GM12873 (cell line): ENCODE results near the gene SLC25A10.

Experiments
- TF ChIP-seq, protein P1 (sequence below): IDR thresholded peaks from 2 replicates; pipeline ENCODE4 v1.5.1; 2012; ENCODE audit warnings: low read depth, mild to moderate bottlenecking, moderate library complexity, low read length, control low read depth; ENCODE audit not compliant: insufficient read depth; ENCODE audit errors: missing control alignments

The SLC25A10 gene

DNA sequence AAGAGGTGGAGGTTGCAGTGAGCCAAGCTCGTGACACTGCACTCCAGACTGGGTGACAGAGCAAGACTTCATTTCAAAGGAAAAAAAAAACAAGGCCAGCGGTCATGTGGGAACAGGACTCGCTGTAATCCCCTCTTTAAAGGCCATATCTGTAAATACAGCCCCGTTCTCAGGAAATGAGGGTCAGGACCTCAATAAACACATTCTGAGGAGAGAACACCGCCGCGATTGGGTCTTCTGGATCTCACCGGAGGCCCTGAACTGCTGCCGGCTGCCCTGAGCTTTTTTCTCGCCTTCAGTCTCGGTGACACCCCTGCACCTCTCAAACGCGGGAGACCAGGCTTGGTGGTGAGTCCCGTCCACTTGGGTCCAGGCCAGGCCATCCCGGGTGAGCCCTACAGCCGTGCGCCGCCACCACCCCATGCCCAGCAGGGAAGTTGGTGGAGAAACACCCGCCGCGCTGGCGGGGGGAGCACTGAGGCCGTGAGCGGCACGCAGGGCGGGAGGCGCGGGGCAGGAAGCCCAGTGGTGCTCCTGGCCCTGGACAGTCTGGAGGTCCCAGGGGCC lies 28.4 kb downstream of the SLC25A10 start:
- TF ChIP-seq, protein P1, sequence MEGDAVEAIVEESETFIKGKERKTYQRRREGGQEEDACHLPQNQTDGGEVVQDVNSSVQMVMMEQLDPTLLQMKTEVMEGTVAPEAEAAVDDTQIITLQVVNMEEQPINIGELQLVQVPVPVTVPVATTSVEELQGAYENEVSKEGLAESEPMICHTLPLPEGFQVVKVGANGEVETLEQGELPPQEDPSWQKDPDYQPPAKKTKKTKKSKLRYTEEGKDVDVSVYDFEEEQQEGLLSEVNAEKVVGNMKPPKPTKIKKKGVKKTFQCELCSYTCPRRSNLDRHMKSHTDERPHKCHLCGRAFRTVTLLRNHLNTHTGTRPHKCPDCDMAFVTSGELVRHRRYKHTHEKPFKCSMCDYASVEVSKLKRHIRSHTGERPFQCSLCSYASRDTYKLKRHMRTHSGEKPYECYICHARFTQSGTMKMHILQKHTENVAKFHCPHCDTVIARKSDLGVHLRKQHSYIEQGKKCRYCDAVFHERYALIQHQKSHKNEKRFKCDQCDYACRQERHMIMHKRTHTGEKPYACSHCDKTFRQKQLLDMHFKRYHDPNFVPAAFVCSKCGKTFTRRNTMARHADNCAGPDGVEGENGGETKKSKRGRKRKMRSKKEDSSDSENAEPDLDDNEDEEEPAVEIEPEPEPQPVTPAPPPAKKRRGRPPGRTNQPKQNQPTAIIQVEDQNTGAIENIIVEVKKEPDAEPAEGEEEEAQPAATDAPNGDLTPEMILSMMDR, result no peak

DNA sequence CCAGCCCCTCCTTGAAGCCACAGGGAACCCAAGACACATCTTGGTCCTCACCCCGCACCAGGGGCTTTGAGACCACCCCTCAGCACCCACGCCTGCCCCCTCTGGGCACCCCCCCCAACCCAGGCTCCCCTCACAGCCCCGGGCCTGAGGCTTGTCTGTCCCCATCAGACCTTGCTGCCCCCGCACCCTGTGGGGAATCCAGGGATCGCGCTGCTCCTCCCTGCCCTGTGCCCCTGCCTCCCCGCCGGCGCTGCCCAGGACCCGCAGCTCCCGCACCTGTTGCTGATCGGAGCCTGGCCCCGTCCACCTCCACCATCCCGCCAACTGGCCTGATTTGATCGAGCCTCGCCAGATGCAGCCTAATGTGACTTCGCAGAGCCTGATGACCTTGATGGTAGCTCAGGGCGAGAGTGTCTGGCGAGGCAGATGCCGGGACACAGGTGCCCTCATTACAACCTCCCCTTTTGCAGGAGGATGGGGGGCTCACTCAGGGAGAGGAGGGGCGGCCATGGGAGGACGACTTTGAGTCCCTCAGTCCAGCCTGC lies 29.0 kb downstream of the SLC25A10 start:
- TF ChIP-seq, protein P1, result no peak

DNA sequence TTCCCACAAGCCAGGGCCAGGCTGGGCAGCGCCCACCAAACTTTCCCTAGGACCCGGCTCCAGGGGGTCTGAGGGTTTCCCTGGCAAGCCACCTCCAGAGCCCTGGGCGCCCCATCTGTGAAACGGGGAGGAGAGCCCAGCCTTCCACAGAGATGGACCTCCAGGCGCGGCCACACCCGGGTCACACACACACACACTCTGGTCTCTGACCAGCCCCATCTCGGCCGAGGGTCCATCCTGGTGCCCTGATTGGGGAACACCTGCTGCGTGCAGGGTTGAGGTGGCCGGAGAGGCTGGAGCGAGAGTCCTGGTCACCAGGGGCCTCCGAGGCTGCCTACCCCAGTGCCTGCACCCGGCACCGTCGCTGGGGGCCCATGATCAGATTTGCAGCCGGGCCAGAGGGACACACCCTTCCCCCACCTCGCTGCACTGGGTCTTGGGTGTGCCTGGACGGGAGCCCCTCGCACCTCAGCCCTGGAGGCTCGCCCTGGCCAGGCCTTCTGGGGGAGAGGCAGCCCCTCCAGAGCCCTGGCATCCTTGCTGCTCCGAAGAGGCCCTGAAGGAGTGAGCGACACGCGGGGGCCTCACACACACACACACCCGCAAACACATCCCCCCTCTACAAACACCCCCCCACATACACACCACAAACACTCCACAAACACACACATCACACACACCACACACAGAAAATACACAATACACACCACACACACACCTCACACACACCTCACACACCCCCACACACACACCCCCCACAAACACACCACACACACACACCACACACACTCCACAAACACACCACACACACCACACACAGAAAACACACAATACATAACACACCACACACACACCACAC lies 29.7 kb downstream of the SLC25A10 start:
- TF ChIP-seq, protein P1, result no peak
